Peyer's patch (tissue), 4 donors: ENCODE measurements around the gene SEMA5A.

Source experiments
- POLR2A ChIP-seq, 2 donors: fragments of 450-650 bp; IDR thresholded peaks; one replicate each; pipeline ENCODE4 v1.5.1; 2017; ENCODE audit warnings: antibody characterized with exemption in 2 of 2, mild to moderate bottlenecking in 2 of 2, moderate library complexity in 2 of 2
- TF ChIP-seq, protein P1 (sequence below), 6 experiments: fragments of 450-650 bp in 4 of 6; fragments of 200-600 bp in 2 of 6; sonication (generic) in 1 of 6; IDR thresholded peaks; one replicate each; pipeline ENCODE4 v1.5.1; 2017 to 2019; ENCODE audit warnings: antibody characterized with exemption in 6 of 6, mild to moderate bottlenecking in 3 of 6, moderate library complexity in 1 of 6

DNA sequence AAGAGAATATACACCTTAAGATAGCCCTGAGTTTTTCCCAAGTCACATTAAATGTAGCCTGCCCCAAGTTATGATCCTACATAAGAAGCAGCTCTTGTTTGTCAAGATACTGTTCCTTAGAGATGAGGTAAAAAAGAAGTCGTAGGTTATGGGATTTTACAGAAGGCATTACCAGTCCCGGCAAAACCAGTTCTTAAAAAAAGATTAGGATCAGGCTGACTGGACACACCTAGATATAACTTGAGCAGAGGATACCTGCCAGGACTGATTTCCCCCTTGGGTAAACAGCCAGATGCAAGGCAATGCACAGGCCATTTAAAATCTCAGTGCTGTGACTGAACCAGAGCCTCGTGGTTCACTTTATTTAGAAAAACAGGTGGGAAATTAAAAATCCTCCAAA, 14.1 kb upstream of the SEMA5A start:
- TF ChIP-seq, protein P1, sequence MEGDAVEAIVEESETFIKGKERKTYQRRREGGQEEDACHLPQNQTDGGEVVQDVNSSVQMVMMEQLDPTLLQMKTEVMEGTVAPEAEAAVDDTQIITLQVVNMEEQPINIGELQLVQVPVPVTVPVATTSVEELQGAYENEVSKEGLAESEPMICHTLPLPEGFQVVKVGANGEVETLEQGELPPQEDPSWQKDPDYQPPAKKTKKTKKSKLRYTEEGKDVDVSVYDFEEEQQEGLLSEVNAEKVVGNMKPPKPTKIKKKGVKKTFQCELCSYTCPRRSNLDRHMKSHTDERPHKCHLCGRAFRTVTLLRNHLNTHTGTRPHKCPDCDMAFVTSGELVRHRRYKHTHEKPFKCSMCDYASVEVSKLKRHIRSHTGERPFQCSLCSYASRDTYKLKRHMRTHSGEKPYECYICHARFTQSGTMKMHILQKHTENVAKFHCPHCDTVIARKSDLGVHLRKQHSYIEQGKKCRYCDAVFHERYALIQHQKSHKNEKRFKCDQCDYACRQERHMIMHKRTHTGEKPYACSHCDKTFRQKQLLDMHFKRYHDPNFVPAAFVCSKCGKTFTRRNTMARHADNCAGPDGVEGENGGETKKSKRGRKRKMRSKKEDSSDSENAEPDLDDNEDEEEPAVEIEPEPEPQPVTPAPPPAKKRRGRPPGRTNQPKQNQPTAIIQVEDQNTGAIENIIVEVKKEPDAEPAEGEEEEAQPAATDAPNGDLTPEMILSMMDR (IDR thresholded peaks at IDR 0.05) = no peak
- no peak for TF ChIP-seq POLR2A (IDR thresholded peaks at IDR 0.05)
